Stimulated activated CD4-positive, alpha-beta T cell treated with anti-CD3 and anti-CD28 coated beads, Interleukin-15, amount 100 ng/mL, for 24 hours (primary cell): ENCODE results near the gene SLC2A11.
A peak's percentile ranks its signal among the peaks of the same experiment; 100 is the strongest.
"Not testable (repeated sequence)": the region's sequence is repeated elsewhere in the genome, so short reads cannot be mapped to it uniquely, and the experiment has no call there.

Experiments
- DNase-seq: peaks from one replicate; pipeline ENCODE4 v3.0.0-alpha.2; 2020

Gene SLC2A11

DNA sequence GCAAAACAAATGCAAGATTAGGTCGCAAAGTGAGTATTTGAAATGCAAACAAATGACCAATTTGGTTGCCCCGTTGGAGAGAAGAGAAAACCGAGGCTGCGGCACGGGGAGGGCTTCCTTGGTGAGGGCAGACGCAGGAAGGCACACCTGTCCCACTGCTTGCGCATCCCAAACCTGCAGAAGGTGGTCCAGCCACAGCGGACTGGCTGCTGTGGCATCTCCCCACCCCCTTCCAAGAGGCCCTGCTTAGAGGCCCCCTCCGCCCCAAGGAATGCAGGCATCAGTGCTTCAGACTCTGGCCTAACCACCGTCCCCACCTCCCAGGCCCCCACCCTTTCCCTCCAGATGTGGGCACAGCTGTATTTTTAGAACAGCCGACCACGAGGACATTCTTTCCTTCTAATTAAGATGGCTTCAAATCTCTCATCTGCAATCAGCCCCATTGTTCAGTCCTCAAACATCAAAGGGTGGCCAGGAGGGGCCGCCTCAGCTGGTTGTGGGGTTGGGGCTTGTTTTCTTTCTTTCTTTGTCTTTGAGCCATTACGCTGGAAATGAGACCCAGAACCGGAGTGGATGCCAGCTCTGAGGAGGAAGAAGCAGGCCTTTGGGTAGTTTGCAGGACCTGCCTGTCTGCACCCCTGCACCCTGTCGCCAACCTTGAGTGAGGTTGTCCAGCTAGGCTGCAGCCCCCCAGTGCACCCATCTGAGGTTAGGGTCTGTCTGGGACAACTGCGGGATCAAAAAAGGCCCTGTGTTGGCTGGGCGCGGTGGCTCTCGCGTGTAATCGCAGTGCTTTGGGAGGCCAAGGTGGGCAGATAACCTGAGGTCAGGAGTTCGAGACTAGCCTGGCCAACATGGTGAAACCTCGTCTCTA lies 9.4 kb upstream of the SLC2A11 start:
- DNase-seq, result no peak

DNA sequence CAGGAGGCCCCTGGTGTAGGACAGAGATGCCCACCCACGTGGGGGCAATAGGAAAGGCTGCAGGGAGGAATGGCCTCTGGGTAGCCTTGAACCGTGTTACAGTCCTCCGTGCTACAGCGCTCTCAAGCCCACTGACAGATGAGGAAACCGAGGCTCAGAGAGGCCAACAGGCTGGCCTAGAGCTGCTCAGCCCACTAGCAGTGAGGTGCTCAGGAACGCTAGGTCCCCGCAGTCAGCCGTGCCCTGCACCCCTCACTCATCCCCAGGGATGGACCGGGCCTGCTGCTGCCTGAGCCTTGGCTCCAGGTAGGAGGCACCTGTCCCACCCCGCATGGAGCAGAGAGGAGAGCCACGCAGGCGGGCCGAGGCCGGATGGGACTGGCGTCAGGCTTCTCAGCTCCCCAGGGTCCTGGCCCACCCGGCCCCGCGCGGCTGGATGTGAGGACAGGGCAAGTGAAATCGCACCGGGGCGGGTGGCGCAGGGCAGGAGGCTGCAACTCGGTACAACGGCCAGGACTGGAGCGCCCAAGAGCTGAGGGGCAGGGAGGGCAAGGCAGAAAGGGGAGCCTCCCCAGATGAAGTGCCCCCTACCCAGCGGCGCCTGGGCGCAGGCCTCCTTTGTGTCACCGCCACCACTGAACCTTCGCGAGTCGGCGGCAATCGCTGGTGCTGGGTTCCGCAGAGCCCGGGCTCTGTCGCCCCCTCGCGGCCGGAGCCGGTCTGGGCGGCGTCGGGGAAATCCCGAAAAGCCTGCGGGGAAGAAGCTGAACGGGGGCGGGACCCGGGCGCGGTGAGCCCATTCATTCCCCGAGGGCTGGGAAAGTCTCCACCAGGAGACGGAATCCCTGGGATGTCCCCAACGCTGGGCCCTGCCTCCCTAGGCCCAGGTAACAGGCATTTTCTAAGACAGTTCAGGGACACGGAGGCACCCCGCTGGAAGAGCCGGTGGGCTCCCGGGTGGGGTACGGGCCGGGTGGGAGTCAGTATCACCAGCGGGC lies 8.4 kb upstream of the SLC2A11 start:
- DNase-seq, result peak; percentile 89

DNA sequence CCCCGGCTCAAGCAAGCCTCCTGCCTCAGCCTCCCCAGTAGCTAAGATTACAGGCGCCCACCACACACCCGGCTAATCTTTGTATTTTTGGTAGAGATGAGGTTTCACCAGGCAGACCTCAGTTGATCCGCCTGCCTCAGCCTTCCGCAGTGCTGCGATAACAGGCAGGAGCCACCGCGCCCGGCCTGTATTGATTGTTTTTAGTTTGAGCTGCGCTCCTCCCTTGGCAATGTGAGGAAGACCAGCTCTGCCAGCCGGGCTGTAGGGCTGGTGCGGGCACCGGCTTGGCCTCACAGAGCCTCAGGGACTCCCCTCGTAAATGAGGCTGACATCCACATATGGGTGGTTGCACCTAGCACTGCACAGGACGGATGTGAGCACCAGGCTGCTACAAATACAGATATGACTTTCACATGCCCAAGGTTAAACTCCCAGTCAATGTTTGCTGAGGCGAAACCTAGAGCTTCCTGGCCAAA lies 7.5 kb upstream of the SLC2A11 start:
- DNase-seq, result no peak

DNA sequence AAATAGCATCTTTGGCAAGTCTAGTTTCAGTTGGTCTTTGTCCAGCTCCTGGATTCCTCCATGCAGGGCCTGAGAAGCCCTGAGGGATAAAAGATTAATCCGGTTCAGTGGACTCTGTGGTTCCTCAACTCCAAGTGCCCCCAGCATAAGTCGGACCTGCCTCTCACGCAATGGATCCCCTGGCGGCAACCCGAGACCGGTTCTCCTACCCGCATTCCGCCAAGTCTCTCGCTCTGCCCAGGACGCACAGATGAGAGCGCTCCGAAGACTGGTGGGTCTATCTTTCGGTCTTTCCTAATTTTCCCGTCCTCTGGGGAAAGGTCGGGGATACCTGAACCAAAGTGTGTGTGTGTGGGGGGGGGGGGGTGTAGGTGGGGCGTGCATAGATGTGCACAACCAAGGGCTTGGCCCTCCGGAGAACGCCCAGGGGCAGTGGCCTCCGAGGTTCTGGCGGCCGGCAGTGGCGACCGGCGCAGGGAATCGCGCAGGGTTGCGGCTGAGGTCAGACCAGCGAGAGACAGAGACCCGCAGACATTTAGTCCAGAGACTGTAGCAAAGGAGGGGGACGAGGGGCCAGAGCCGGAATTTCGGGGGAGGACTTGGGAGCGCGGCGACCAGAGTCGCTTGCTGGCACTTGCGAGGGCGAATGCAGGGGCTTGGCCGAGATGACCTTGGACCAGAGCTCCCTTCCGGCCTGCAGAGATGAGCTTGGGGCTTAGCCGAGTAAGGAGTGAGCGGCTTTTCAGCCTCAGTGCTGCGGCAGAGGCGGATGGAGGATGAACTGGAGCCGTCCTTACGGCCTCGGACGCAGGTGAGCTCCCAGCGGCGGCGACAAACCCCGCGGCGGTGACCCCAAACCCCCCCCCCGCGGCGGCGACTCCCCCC lies 712 bp upstream of the SLC2A11 start:
- DNase-seq, result peak; percentile 43

DNA sequence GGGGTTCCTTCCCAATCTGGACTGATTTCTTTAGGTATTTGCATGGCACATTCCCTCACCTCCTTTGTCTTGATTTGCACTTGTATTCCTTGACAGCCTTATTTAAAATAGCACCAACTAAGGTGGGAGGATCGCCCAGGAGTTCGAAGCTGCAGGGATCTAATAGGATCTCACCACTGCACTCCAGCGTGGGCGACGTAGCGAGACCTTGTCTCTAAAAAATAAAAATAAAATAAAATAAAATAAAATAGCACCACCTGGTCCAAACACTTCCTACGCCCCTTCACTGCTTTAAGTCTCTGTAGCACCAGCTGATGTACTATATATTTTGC lies 775 bp downstream of the SLC2A11 start:
- DNase-seq, result no peak

DNA sequence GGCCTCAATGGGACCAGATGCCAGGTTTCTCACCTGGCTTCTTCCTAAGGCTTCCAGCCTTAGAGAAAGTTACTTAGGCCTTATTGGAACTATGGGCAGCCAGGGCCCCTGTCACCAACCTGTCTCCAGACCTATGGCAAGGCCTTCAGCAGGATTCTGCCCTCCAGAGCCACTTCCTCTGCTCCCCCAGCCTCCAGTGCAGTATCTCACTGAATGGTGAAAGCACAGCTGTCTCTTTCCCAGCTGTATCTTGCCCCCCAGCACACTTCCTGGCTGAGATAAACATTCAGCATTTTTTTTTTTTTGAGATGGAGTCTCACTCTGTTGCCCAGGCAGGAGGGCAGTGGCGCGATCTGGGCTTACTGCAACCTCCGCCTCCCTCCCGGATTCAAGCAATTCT lies 1.5 kb downstream of the SLC2A11 start:
- no peak for DNase-seq

DNA sequence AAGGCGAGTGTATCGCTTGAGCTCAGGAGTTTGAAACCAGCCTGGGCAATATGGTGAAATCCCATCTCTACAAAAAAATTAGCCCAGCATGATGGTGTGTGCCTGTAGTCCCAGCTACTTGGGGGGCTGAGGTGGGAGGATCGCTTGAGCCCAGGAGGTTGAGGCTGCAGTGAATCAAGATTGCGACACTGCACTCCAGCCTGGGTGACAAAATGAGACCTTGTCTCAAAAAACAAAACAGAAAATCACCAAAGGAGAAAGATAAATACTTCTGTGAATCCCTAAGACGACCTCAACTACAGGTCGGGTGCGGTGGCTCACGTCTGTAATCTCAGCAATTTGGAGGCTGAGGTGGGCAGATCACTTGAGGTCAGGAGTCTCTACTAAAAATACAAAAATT lies 2.5 kb downstream of the SLC2A11 start:
- DNase-seq, result not testable (repeated sequence)

DNA sequence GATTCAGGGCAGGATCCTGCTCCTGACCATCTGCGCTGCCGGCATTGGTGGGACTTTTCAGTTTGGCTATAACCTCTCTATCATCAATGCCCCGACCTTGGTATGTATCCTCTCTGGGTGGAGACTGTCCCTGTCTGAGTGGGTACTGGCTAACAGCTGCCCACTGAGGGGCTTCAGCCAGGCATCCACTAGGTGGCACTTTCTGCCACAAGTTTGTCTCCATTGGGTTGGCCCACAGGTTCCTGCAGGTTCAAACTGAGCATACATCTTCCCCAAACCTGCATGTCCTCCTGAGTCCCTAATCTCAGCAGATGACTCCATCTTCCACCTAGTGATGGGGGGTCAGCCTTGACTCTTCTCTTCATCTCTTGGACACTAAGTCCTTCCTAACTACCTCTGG lies 4.4 kb downstream of the SLC2A11 start:
- DNase-seq, result peak; percentile 44

DNA sequence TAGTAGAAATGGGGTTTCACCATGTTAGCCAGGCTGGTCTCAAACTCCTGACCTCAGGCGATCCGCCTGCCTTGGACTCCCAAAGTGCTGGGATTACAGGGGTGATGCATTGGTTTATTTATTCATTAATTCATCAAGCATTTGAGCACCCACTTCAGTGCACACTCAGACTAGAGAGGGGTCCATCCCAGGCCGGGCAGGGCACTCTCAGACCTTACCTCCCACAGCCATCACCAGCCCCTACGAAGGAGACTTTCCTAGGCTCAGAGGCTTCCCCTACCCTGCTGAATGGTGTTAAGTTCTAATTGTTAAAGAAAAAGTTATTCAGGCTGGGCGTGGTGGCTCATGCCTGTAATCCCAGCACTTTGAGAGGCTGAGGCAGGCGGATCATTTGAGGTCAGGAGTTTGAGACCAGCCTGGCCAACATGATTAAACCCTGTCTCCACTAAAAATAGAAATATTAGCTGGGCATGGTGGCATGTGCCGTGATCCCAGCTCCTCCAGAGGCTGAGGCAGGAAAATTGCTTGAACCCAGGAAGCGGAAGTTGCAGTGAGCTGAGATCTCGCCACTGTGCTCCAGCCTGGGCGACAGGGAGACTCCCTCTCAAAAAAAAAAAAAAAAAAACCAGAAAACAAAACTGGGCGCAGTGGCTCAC lies 7.0 kb downstream of the SLC2A11 start:
- not testable (repeated sequence) for DNase-seq

DNA sequence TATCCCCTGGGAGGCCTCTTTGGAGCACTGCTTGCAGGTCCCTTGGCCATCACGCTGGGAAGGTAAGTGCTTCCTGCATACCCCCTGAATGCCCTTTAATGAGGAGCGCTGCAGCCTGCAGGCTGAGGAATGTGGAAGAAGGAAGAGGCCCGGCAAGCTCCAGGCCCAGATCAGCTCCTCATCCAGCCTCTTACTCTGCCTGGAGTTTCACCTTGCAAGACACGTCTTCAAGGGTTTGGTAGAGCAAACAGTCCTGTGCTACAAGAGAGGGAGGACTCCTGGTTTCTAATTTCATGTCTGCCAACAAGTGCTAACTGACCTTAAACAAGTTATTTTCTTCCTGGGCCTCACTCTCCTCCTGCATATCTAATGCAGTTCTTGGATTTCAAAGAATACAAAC lies 10.9 kb downstream of the SLC2A11 start:
- DNase-seq, result no peak

DNA sequence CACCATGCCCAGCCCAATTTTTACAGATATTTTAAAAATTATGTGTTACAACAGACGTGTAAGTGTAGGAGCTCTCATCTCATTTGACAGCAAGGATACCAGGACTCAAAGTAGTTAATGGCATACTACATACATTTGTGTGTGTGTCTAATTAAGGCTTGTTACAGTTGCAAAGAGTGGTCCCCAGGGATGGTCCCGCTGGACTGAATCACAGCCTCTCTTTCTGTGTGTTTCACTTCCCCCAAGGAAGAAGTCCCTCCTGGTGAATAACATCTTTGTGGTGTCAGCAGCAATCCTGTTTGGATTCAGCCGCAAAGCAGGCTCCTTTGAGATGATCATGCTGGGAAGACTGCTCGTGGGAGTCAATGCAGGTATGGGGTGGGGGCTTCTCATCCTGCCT lies 17.2 kb downstream of the SLC2A11 start:
- no peak for DNase-seq

DNA sequence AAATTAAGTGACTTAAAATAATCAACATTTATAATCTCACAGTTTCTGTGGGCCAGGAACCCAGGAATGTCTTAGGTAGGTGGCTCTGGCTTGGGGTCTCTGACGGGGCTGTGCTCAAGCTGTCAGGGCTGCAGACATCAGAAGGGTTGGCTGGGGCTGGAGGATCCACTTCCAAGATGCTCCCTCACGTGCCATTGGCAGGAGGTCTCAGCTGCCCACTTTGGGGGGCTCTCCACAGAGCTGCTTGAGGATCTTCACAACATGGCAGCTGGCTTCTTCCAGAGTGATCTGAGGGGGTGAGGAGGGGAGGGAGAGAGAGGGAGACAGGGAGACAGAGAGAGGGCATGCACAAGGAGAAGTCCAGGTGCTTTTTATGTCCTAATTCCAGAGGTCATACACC lies 18.1 kb downstream of the SLC2A11 start:
- DNase-seq, result no peak

DNA sequence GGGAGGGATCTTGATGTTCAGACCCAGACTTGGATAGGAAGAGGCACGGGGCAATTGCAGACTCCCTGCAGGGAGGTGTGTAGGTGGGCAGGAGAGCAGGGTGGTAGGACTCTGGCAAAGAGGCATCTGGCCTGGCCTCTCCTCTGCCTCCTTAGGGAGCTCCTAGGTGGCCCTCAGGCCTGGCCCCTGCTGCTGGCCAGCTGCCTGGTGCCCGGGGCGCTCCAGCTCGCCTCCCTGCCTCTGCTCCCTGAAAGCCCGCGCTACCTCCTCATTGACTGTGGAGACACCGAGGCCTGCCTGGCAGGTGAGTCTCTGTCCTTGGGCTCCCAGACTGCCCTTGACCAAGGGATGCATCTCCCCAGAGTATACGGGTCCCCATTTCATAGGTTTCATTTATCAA lies 19.9 kb downstream of the SLC2A11 start:
- no peak for DNase-seq

DNA sequence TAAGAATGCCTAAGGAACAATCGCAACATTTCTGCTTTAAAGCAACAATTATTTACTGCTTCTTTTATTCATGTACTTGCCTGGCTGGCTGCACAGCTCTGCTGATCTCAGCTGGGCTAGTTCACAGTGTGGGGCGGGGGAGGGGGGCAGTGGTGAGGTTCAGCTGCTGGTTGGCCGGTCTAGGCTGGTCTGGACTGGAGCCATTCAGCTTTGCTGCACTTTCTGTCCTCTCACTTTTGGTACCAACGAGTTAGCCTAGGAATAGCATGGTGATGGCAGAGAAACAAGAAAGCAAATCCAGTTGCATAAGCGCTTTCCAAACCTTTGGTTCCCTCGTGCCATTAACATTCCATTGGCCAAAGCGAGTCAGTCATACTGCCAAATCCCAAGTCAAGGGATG lies 20.5 kb downstream of the SLC2A11 start:
- DNase-seq, result no peak

DNA sequence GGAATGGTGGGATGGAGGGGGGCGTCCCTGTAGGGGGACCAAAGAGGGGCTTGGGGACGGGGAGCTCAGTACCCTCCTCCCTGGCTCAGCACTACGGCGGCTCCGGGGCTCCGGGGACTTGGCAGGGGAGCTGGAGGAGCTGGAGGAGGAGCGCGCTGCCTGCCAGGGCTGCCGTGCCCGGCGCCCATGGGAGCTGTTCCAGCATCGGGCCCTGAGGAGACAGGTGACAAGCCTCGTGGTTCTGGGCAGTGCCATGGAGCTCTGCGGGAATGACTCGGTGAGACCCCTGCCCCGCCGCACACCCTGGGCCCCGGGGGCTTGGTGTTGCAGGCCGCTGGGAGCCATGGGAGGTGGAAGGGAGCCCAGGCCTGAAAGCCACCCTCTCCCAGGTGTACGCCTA lies 24.7 kb downstream of the SLC2A11 start:
- DNase-seq, result no peak

DNA sequence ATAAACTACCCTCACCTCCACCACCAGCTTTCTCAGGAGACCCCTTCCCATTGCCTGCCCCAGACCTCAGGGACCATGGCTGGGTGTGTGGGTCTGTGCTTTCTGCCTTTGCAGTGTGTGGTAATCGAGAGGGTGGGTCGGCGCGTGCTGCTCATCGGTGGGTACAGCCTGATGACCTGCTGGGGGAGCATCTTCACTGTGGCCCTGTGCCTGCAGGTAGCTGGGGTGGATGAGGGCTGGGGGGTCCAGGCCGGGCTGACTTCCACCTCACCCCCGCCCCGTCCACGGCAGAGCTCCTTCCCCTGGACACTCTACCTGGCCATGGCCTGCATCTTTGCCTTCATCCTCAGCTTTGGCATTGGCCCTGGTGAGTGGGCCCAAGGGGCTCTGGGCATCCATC lies 26.0 kb downstream of the SLC2A11 start:
- no peak for DNase-seq

DNA sequence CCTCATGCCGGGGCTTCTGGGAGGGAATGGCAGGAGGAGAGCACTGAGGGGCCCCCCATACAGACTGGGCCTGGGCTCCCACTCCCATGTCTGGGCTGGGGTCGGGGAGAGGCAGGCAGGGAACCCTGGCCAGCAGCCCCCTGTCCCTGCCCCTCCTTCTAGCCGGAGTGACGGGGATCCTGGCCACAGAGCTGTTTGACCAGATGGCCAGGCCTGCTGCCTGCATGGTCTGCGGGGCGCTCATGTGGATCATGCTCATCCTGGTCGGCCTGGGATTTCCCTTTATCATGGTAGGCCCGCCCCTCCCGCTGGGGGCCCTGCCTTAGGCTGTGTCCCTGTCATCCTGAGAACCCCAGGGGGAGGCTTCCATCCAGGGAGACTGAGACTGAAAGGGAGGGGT lies 26.5 kb downstream of the SLC2A11 start:
- DNase-seq, result no peak

DNA sequence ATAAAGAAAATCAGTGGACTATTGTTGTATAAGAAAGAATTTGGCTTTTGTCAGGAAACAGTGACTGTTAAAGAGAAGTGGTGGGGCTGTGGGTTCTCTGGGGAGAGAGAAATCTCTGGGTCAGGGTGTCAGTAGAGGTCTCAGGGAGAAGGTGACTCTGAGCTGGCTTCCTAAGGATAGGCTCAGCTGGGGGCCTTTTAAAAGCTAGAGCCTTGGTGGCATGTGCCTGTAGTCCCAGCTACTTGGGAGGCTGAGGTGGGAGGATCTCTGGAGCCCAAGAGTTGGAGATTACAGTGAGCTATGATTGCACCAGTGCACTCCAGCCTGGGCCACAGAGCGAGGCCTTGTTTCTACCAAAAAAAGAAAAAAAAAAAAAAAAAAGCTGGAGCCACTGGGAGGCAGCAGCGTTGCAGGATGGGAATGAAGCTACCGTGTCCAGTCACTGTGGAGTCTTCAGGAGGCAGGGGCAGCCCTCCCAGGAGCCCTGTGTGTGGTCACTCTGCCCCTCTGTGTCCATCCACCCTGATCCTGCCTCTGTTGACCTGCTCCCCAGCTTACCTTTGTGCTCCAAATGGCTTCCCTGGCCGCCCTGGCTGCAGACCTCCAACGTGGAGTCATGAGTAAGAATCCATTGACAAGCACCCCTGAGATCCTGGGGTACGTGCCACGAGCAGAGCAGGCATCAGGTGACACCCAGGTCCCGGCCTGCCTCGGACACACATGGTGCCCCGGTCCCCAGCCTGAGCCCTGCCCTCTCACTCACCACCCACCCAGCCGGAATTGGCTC lies 31.1 kb downstream of the SLC2A11 start:
- DNase-seq, result no peak

DNA sequence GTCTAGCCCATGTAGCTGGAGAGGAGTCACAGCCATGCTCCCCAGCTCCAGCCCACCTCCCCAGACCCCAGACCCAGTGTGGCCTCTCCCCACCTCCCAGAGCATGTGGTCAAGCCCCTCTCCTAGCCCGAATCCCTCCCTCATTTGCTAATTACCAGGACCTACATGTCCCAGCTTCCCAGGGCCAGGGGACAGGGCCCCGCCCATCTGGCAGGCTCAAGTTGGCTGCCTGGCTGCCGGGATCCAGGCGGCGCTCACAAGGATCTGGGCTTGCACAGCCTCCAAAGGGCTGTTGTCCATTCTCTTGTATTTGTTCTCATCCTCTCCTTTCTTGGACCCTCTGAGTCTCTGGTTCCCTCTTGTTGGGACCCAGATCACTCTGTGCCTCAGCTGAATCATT lies 31.9 kb downstream of the SLC2A11 start:
- DNase-seq, result no peak

DNA sequence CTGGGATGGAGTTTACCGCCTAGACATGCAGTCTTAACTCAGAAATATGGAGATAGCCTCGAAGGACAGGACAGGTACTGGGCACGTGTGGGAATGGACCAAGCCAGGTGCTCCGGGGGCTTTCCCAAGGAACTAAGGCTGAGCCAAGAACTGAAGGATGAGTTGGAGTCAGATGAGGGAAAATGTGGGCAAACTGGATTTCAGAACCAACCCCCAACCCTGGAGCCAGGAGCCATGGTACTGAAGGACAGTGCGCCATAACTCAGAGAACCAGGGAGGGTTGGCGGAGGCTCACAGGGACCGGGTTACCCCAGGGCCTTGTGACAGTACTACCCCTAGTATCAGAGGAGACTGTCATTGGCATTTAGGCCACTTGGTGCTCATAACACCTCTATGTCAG lies 34.1 kb downstream of the SLC2A11 start:
- DNase-seq, result no peak

DNA sequence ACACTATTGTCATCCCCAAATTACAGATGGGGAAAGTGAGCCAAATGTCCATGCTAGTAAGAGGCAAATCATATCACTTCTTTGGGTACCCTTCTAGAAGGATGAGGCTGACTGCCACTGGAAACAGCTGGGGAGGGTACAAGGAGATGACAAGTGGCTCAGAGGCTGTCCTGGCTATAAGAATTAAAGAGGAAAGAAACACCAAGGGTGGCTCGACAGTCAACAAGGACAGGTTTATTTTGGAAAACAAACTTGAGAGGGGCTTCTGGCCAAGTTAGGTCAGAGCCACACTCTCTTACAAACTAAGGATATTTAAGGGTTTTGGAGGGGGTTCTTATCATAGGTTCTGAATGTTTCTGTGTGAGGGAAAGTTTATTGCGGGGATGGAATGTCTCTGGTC lies 34.5 kb downstream of the SLC2A11 start:
- DNase-seq, result no peak
